Kidney glomerular epithelial cell (primary cell): ENCODE measurements around the gene PTCD1.

Experiments
- DNase-seq: peaks from one replicate; lab custom pipeline; 2025; lab: John Stamatoyannopoulos, UW

PTCD1 gene, protein sequence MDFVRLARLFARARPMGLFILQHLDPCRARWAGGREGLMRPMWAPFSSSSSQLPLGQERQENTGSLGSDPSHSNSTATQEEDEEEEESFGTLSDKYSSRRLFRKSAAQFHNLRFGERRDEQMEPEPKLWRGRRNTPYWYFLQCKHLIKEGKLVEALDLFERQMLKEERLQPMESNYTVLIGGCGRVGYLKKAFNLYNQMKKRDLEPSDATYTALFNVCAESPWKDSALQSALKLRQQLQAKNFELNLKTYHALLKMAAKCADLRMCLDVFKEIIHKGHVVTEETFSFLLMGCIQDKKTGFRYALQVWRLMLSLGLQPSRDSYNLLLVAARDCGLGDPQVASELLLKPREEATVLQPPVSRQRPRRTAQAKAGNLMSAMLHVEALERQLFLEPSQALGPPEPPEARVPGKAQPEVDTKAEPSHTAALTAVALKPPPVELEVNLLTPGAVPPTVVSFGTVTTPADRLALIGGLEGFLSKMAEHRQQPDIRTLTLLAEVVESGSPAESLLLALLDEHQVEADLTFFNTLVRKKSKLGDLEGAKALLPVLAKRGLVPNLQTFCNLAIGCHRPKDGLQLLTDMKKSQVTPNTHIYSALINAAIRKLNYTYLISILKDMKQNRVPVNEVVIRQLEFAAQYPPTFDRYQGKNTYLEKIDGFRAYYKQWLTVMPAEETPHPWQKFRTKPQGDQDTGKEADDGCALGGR

GRCh38 chr7:99438573-99439480, at the start of gene PTCD1, which contains the start of gene CPSF4:
Gene PTCD1 (minus strand): TSS chr7:99438798. CDS start chr7:99435242, 3,556 bp downstream.
Gene CPSF4 (plus strand): TSS chr7:99438943. CDS start chr7:99439083, 140 bp downstream.
- peak; percentile 88 for DNase-seq

DNA sequence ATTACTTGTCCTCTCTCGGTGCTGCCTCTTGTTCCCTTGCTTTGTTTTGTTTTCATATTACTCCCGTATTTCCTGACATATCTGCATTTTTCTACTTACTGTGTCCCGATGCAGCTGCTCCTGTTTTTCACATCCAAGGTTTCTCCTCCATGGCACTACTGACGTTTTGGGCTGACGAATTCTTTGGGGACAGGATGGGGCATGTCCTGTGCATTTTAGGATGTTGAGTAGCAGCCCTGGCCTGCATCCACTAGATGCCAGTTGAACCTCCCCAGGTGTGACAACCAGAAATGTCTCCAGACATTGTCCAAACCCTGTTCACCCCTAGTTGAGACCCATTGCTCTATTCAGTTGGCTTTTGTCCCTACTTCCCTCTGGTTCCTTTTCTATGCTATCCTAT, 46.5 kb upstream of the PTCD1 start:
- DNase-seq = no peak

- no peak for DNase-seq
These were observed 40.2 kb upstream of the PTCD1 start for GRCh38 chr7:99478464-99479440.

GRCh38 chr7:99476107-99476506, 37.5 kb upstream of the PTCD1 start:
- DNase-seq = no peak

- peak; percentile 67 for DNase-seq
These were observed 34.7 kb upstream of the PTCD1 start for GRCh38 chr7:99473315-99473596.

DNA sequence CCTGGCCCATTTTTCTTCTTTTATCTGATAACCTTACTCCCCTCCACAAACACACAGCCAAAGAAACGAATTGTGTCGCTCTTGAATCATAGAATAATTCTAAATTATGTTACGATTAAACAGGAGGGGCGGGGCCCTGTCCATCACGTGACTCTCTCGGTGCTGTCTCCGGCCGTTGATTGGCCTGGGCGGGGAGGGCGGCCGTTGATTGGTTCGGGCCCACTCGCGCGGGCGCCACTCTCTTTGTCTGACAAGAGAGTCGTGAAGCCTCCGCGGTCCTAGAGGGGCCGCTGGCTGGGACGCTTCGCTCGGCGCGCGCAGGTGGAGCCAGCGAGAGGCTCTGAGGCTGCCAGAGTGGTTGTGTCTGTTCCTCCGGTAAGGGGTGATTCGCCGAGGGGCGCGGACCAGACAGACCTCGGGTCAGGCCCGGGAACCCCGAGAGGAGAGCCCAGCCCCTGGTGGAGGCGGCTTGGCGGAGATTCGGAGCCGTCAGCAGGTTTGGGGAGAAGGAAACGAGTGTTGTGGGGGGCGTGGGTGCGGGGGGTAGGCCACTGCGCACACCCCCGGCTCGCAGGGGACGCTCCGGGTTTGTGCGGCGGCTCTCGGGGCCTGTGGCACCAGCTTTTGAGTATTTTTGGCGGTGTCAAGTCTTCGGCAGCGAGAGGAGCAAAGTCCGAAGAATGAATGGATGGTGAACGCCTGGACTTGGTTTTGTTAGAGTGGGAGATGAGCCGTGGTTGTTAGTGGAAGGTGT, 34.1 kb upstream of the PTCD1 start, which contains the start of gene ZNF789:
TSS of gene ZNF789 (plus strand) at position 330 of the 754 bp plus-strand sequence. CDS start 3,567 bp downstream, outside the sequence.
- DNase-seq = peak; percentile 90

DNA sequence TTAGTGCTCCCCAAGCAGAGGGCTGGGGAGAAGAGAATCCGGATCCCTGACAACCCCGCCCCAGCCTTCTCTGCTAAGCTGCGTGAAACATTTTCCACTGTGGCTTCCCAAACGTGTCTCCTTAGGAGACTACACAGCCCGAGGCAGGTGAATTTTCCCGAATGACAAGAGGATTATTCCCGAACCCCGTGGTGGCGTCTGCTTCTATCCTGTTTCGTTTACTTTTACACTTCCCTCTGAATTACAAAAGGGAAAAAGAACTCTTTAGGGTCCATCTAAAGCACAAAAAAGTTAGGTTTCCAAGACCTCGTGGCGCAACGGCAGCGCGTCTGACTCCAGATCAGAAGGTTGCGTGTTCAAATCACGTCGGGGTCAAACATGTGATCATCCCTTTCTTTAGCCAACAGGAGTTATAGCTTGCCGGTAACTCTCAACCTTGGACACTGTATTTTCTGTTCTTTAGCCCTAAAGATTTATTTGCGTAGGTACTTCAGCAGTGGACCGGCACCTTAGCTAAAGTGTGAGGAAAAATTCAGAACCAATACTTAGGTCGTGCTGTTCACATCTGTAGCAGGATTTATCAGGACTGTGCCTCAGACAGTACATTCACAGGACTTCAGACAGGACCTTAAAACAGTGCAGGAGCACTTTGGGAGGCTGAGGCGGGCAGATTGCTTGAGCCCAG, 30.9 kb upstream of the PTCD1 start:
- no peak for DNase-seq

DNA sequence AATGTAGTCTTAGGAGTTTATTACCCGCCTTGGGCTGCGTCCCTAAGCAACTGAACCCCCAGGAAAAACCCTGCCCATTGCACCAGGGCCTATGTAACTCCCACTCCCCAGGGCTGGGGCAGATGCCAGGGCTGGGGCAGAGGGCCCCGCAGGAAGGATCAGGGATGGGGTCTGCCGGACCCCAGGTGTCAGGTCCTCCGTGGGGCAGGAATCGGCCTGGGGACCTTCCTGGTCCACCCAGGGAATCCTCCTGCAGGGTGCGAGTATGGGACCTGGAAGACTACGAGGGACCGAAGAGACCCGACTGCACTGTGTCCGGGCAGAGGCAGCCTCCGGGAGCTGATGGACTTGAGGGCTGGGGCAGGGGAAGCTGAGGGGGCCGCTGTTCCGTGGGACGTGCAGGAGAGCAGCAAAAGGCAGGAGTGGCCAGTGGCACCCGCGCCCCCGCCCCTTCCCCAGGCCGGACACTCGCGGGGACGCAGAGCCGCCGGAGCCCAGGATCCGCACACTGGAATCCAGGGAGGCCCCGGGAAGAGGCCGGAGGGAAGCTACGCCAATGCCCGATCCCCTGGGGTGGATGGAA, 29.8 kb upstream of the PTCD1 start:
- DNase-seq = no peak

DNA sequence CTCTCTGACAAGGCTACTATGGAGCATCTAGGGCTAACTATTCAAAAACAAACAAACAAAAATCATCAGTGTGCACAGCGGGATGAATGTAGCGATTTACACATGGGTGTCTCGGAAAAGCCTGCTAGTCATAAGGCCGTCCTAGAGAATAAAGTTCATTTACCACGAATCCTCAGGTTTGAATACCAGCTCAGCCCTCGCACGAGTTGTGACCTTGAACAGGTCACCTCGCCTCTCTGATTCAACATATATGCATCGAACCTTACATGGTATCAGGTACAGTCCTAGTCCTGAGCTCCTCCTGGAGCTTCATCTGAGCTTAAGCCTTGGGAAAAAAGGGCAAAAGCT, 26.8 kb upstream of the PTCD1 start:
- DNase-seq = no peak

DNA sequence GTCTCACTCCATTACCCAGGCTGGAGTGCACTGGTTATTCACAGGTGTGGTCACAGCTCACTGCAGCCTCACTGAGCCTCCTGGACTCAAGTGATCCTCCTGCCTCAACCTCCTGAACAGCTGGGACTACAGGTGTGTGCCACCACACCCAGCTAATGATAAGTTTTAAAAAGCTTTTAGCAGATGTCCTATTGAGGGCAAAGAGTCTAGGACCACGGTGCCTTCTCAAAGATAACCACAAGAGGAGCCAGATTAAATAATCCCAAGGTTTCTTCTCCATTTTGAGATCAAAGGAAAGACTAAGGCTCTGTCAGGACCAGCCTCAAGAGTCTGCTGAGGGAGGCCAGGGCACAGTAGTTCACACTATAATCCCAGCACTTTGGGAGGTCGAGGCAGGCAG, 22.6 kb upstream of the PTCD1 start:
- no peak for DNase-seq

- DNase-seq = no peak
These were observed 22.1 kb upstream of the PTCD1 start for GRCh38 chr7:99460651-99461050.

- DNase-seq = no peak
These were observed 20.5 kb upstream of the PTCD1 start for GRCh38 chr7:99459087-99459486.

DNA sequence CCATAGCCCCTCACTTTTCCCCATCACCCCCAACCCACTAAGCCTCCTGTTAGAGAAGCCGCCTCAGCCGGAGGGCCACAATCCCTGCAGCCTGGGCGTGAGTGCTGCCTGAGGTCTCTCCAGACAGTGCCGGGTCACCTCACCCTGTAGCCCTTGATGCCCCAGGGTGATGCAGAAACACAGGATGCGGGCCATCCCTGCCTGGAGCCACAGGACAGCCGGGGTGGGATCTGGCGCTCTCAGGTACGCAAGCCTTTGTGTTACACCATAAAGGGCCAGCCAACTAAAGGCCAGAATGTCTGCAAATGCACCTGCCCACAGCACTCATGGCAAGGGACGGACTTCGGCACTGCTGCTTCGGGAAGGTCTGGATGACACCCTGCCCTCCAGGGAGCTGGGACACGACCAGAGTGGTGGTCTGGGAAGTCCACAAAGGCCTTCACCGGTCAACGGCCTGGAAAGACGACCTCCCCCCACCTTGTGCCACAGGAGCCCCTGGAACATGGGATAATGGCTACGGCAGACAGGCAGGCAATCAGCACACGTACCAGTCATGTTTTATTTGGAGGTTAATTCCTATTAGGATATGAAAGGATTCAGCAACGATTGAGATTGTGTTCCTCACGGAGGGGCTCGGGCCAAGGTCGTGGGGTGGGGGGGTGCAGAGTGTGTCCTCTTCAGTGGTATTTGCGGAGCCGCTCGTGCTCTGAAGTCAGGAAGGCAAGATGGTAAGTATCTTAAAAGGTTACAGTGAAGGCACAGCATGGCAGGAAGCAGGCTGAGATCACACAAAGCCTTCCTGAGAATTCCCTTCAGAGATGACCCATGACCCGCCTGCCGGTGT, 19.3 kb upstream of the PTCD1 start:
- no peak for DNase-seq

GRCh38 chr7:99457050-99457649, 18.6 kb upstream of the PTCD1 start:
- no peak for DNase-seq

GRCh38 chr7:99456288-99456687, 17.7 kb upstream of the PTCD1 start:
- no peak for DNase-seq

GRCh38 chr7:99455874-99456273, 17.3 kb upstream of the PTCD1 start:
- no peak for DNase-seq

DNA sequence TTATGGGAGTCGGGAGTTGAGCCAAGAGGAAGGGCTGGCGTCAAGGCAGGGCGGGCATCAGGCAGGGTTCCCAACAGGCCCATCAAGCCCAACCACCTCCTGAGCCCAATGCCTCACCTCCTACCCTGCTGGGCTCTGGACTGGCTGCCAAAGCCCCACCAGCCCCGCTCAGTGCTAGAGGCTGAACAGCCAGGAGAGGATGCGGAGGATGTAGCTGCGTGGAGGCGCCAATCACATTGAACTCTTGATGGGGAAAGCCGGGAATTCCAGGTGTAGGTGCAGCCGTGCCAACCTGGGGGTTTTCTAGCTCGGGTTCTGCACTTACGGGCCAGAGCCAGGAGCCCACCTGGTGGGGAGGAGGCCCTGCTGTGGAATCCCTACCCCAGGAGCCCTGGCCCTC, 14.5 kb upstream of the PTCD1 start:
- DNase-seq = no peak

DNA sequence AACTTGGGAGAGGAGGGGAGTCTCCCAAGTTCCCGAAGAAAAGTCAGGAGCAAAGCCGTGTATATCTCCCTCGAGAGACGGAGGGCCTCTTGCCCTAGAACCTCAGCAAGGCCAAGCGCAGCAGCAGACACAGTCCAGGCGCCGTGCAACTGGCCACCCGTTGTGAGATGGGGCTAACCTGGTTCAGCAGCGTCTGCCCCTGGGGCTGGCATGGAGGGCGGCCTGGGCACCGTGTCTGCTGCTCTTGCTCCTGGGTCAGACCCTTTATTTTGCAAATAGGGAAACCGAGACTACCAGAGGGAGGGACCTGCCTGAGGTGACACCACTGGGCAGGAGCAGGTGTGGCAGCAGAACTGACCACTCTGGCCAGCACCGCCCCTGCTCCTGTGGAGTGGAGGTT, 13.9 kb upstream of the PTCD1 start:
- DNase-seq = no peak
